Adrenal gland (tissue), 12 donors: ENCODE measurements around the gene AKR1C1. TPM values are rescaled to one million over a fixed set of nuclear protein-coding genes. Genes with fewer than 3 reads are reported as not detected.
A peak's percentile ranks its signal among the peaks of the same experiment; 100 is the strongest.
"Not testable (repeated sequence)": the region's sequence is repeated elsewhere in the genome, so short reads cannot be mapped to it uniquely, and the experiment has no call there.

ENCODE experiments used
- DNase-seq, 7 donors: peaks; one replicate each; pipeline ENCODE4 v3.0.0-alpha.2; 2019 to 2020
- H3K27ac ChIP-seq, 5 donors: fragments of 200-600 bp; sonication (generic) in 4 of 5; 1 replicate in 3 of 5; 2 replicates in 2 of 5; pipeline versions ENCODE4 v1.5.1 to v1.8.0; 2016 to 2020; ENCODE audit warnings: mild to moderate bottlenecking in 1 of 5
- H3K27me3 ChIP-seq: fragments of 200-600 bp; 2 replicates; pipeline ENCODE4 v1.8.0; 2021
- H3K36me3 ChIP-seq, 2 donors: fragments of 200-600 bp; replicated peaks in 1 of 2; 1 replicate in 1 of 2; 2 replicates in 1 of 2; pipeline versions ENCODE4 v1.5.1 to v1.8.0; 2018 to 2022
- H3K4me1 ChIP-seq, 2 donors: fragments of 200-600 bp; replicated peaks in 1 of 2; 1 replicate in 1 of 2; 2 replicates in 1 of 2; pipeline versions ENCODE4 v1.5.1 to v1.8.0; 2018 to 2021
- H3K4me3 ChIP-seq, 4 donors: fragments of 200-600 bp; sonication (generic) in 3 of 4; one replicate each; pipeline ENCODE4 v1.5.1; 2016 to 2018
- H3K9me3 ChIP-seq, 3 donors: fragments of 200-600 bp; sonication (generic) in 1 of 3; replicated peaks in 1 of 3; 1 replicate in 2 of 3; 2 replicates in 1 of 3; pipeline versions ENCODE4 v1.5.1 to v1.8.0; 2016 to 2021
- POLR2A ChIP-seq, 2 donors: fragments of 450-650 bp; IDR thresholded peaks; one replicate each; pipeline ENCODE4 v1.6.1; 2017; ENCODE audit warnings: antibody characterized with exemption in 2 of 2, mild to moderate bottlenecking in 2 of 2, moderate library complexity in 1 of 2
- WGBS, 4 donors: extraction: QIAGEN DNeasy Blood & Tissue Kit in 2 of 4; methylation state at CpG; one replicate each; pipeline versions ENCODE4 v1.1.5 to v1.1.7; 2013 to 2017; 5-methylcytosine and 5-hydroxymethylcytosine counted together
- intact Hi-C, 2 donors: fragments of 100-400 bp; cut with DNase I; formaldehyde crosslinking; loops; one replicate each; pipeline versions ENCODE4 v1.14.1 to v1.15.0; 2022 to 2023
- polyA plus RNA-seq, 3 donors: library from polyadenylated mRNA; stranded (reverse); fragments of 200-250 nt in 2 of 3; fragments of 350-450 nt in 1 of 3; fragmentation: Illumina TruSeq in 1 of 3; extraction: RNeasy Lipid Tissue Mini Kit (QIAGEN cat#74804) in 1 of 3; gene quantifications; one replicate each; pipeline ENCODE4 v1.2.3, GENCODE V29; 2013 to 2014
- total RNA-seq, 9 donors: library from RNA; depleted of rRNA in 4 of 9; stranded (reverse); fragments of >200 nt in 4 of 9; fragments of 120-200 nt in 1 of 9; fragmentation: NEBNext Ultra II Directional in 1 of 9; extraction: Animal tissue kit (Norgen Biotek cat#: 25700) in 1 of 9; gene quantifications; one replicate each; pipeline versions ENCODE4 v1.1.0 to v1.2.4, GENCODE V29; 2013 to 2023
- TF ChIP-seq, protein P1 (sequence below), 6 experiments: fragments of 450-650 bp in 4 of 6; fragments of 200-600 bp in 2 of 6; sonication (generic) in 1 of 6; IDR thresholded peaks; 1 replicate in 5 of 6; 2 replicates in 1 of 6; pipeline versions ENCODE4 v1.5.1 to v1.8.0; 2016 to 2021; ENCODE audit warnings: antibody characterized with exemption in 6 of 6, mild to moderate bottlenecking in 2 of 6, moderate library complexity in 1 of 6
- donor health status: healthy with polysubstance abuse.
- donor health status: Bipolar disorder and iron deficiency.
- donor health status: DM: yes; HTN: yes; CAD: no.
- donor health status: DM: no; HTN: no; CAD: no.
- donor health status: DM: no; HTN: no; CAD: no.
- donor health status: DM: yes; HTN: yes; CAD: no.

Gene AKR1C1
- total and polyA plus RNA-seq, 12 donors = 4.6 to 22.6 (median 8.9) TPM

DNA sequence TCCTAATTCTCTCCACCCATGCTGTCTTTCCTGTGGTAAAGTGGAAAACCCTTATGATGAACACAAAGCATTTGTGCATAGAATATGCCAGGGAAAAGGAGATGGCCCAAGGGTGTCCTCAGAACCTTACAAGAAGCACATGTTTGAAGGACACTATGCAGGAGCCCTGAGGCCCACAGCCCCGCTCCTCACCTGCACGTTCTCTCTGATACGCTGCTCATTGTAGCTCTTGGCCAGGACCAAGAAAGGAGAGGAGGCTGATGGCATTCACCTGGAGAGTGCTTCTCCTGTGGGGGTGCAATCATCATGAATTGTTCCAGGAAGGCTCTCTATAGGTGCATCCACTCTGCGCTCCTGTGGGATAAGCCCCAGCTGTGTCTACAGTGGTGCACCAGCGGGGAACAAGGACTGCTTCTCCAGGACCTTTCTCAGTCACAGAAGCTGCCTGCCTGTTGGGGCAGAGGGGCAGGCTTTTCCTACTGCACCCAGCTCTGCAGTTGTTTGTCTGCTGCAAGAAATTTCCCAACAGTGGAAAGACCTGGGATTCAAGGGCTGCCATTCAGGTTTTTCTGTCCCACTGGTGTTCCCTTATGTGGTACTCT is 20.5 kb downstream of the AKR1C1 start:
- TF ChIP-seq, protein P1, sequence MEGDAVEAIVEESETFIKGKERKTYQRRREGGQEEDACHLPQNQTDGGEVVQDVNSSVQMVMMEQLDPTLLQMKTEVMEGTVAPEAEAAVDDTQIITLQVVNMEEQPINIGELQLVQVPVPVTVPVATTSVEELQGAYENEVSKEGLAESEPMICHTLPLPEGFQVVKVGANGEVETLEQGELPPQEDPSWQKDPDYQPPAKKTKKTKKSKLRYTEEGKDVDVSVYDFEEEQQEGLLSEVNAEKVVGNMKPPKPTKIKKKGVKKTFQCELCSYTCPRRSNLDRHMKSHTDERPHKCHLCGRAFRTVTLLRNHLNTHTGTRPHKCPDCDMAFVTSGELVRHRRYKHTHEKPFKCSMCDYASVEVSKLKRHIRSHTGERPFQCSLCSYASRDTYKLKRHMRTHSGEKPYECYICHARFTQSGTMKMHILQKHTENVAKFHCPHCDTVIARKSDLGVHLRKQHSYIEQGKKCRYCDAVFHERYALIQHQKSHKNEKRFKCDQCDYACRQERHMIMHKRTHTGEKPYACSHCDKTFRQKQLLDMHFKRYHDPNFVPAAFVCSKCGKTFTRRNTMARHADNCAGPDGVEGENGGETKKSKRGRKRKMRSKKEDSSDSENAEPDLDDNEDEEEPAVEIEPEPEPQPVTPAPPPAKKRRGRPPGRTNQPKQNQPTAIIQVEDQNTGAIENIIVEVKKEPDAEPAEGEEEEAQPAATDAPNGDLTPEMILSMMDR (IDR thresholded peaks at IDR 0.05) = no peak
- no peak for TF ChIP-seq POLR2A (IDR thresholded peaks at IDR 0.05)
- intact Hi-C loops = loop anchor here in 1 of 2 donors (10.0 kb wide), 1 partner anchor 139 kb away; no protein-coding TSS in a partner anchor
- WGBS, 4 donors = 96 to 100% (median 98%) methylated on average over 4 to 5 of the region's 5 CpGs

DNA sequence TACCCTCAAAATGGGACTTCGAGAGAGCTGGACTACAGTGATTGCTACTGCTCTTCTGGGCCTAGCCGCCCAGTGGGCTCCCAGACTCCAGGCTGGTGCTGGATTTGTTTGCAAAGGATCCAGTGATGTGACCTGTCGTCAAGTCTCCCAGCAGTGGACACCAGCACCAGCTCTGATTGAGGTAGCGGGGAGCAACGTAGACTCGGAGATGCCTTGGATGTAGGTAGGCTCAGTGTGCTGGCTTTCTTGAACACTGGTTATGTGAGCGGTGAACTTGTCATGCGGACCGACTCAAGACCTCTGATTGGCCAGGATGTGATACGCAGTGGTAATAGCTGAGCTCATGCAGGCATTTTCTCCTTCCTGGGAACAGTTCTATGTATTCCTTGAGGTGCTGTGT is 21.0 kb downstream of the AKR1C1 start:
- Histone ChIP-seq H3K4me3 (no peak overlapping the region), H3K4me1 (no peaks in the 10 kb centered on the region), H3K27ac (no peak overlapping the region), H3K36me3 (no peaks in the 10 kb centered on the region), H3K27me3 (no peaks in the 10 kb centered on the region), H3K9me3 (no peaks in the 10 kb centered on the region)
- intact Hi-C loops = loop anchor here in 1 of 2 donors (10.0 kb wide), 1 partner anchor 139 kb away; no protein-coding TSS in a partner anchor
- whole genome bisulfite sequencing, 4 donors = 93 to 94% (median 94%) methylated on average over 10 of the region's 10 CpGs
- no peak for TF ChIP-seq POLR2A (IDR thresholded peaks at IDR 0.05)
- TF ChIP-seq, protein P1 (IDR thresholded peaks at IDR 0.05) = no peak
- no peak for DNase-seq

More for the DNA sequence above, 20.5 kb downstream of the AKR1C1 start:
- no peaks in the 10 kb centered on the region for H3K36me3 ChIP-seq
- H3K4me1 ChIP-seq = no peaks in the 10 kb centered on the region
- no peaks in the 10 kb centered on the region for H3K9me3 ChIP-seq
- no peaks in the 10 kb centered on the region for H3K27me3 ChIP-seq
- no peak overlapping the region for H3K4me3 ChIP-seq
- H3K27ac ChIP-seq = no peak overlapping the region
- no peak for DNase-seq

DNA sequence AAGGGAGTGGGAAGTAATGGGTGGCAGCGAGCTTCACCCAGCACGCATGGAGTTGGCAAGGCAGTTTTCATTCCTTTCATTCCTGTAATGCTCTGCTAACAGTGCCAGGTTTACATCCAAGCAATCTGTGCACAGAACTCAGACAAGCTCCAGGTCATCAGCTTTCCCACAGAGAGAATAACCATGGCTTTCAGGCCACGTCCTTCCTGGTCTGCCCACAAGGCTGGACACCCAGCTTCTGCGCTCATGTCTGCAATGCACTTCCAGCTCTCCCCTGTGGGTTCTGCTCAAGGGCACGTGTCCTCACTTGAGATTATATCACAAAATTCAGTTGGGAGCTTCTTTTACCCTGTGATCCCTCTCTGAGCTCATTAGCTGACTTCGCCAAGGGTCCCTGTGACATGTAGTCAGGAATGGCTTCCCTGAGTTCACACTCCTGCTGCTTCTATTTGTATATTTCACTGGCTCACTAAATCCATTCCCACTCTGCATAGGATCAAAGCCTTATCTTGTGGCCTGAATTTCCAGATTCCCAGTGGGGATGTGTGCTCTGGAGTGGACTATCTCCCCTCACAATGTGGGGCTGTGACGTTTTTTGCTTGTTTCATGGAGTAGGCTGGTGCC is 21.9 kb downstream of the AKR1C1 start:
- Histone ChIP-seq H3K27ac (no peak overlapping the region), H3K36me3 (no peaks in the 10 kb centered on the region), H3K9me3 (no peaks in the 10 kb centered on the region), H3K4me3 (no peak overlapping the region), H3K4me1 (no peaks in the 10 kb centered on the region), H3K27me3 (no peaks in the 10 kb centered on the region)
- TF ChIP-seq, protein P1 (IDR thresholded peaks at IDR 0.05) = no peak
- no peak for TF ChIP-seq POLR2A (IDR thresholded peaks at IDR 0.05)
- intact Hi-C loops = loop anchor here in 1 of 2 donors (10.0 kb wide), 1 partner anchor 140 kb away; no protein-coding TSS in a partner anchor
- 67 to 82% (median 80%) methylated on average over 7 of the region's 7 CpGs for WGBS, 4 donors
- DNase-seq = peak in 1 of 7 donors; percentile 54

DNA sequence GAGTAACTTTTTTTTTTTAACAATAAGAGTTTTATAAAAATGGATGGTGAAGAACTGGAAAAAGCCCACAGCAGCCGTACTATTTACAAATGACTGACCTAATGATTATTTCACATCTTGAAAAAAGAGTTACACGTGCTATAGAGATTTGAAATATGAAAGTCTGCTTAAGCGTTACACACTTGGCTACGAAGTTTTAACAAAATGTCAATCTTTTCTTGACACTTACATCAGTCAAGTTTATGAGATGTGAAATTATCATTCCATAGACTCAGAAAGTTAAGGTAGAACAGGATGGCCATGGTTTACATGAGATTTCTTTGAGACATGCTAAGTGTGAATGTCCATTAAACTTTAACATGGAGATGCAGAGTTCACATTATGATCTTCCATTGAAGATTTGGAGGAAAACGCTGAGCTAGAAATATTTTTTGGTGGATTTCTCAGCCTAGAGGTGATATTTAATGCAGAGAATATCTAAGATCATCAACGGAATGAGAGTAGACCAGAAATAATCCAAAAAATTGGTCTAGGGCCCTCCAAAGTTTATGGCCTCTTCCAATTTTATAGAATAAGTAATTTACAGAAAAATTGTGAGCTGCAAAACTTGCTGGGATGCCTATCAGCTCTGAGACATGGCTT is 24.9 kb downstream of the AKR1C1 start:
- not testable (repeated sequence) for H3K4me3 ChIP-seq, H3K4me1 ChIP-seq, H3K36me3 ChIP-seq, DNase-seq, H3K27ac ChIP-seq, H3K27me3 ChIP-seq, H3K9me3 ChIP-seq
- intact Hi-C loops = loop anchor here in 1 of 2 donors (10.0 kb wide), 1 partner anchor 143 kb away; no protein-coding TSS in a partner anchor
- WGBS, 4 donors = 82 to 89% (median 87%) methylated on average over 6 of the region's 6 CpGs
